ENCODE results near the gene FBL.
A peak's percentile ranks its signal among the peaks of the same experiment; 100 is the strongest.

The FBL gene

GRCh38 chr19:39867952-39868351 lies 21.8 kb upstream of the FBL start:
- Mint-ChIP-seq H3K27ac (no peak overlapping the region), H3K9me3 (no peaks in the 10 kb centered on the region), H3K4me1 (no peaks in the 10 kb centered on the region), H3K36me3 (ENCODE audit: low read depth) (no peaks in the 10 kb centered on the region), H3K27me3 (no peaks in the 10 kb centered on the region), H3K4me3 (no peak overlapping the region)
- no peak for DNase-seq
- no peak for ATAC-seq

GRCh38 chr19:39867133-39867532 lies 21.0 kb upstream of the FBL start:
- Mint-ChIP-seq H3K4me3 (no peak overlapping the region), H3K27ac (no peak overlapping the region), H3K27me3 (no peaks in the 10 kb centered on the region), H3K36me3 (ENCODE audit: low read depth) (no peaks in the 10 kb centered on the region), H3K9me3 (no peaks in the 10 kb centered on the region), H3K4me1 (no peaks in the 10 kb centered on the region)
- DNase-seq, result no peak
- ATAC-seq, result no peak

- no peaks in the 10 kb centered on the region for H3K36me3 Mint-ChIP-seq (ENCODE audit: low read depth)
- ATAC-seq, result no peak
- no peak overlapping the region for H3K4me3 Mint-ChIP-seq
- no peak for DNase-seq
- no peaks in the 10 kb centered on the region for H3K27me3 Mint-ChIP-seq
- H3K27ac Mint-ChIP-seq, result no peak overlapping the region
- H3K4me1 Mint-ChIP-seq, result no peaks in the 10 kb centered on the region
- no peaks in the 10 kb centered on the region for H3K9me3 Mint-ChIP-seq
These were observed 19.8 kb upstream of the FBL start for GRCh38 chr19:39865953-39866352.

GRCh38 chr19:39865186-39865585 lies 19.0 kb upstream of the FBL start:
- Mint-ChIP-seq H3K36me3 (ENCODE audit: low read depth) (no peaks in the 10 kb centered on the region), H3K4me1 (no peaks in the 10 kb centered on the region), H3K4me3 (no peak overlapping the region), H3K27me3 (no peaks in the 10 kb centered on the region), H3K9me3 (no peaks in the 10 kb centered on the region), H3K27ac (no peak overlapping the region)
- no peak for DNase-seq
- no peak for ATAC-seq

GRCh38 chr19:39864118-39864517 lies 17.9 kb upstream of the FBL start:
- H3K4me1 Mint-ChIP-seq, result no peaks in the 10 kb centered on the region
- DNase-seq, result no peak
- H3K36me3 Mint-ChIP-seq (ENCODE audit: low read depth), result no peaks in the 10 kb centered on the region
- no peaks in the 10 kb centered on the region for H3K27me3 Mint-ChIP-seq
- H3K9me3 Mint-ChIP-seq, result no peaks in the 10 kb centered on the region
- no peak overlapping the region for H3K27ac Mint-ChIP-seq
- no peak overlapping the region for H3K4me3 Mint-ChIP-seq
- no peak for ATAC-seq

GRCh38 chr19:39858541-39858940 lies 12.4 kb upstream of the FBL start:
- no peak for ATAC-seq

GRCh38 chr19:39852882-39853281 lies 6.7 kb upstream of the FBL start:
- no peaks in the 10 kb centered on the region for H3K9me3 Mint-ChIP-seq
- no peaks in the 10 kb centered on the region for H3K36me3 Mint-ChIP-seq (ENCODE audit: low read depth)
- H3K4me3 Mint-ChIP-seq, result no peak overlapping the region
- ATAC-seq (no peak), DNase-seq (no peak)
- H3K27ac Mint-ChIP-seq, result no peak overlapping the region
- no peaks in the 10 kb centered on the region for H3K4me1 Mint-ChIP-seq
- H3K27me3 Mint-ChIP-seq, result no peaks in the 10 kb centered on the region

More at GRCh38 chr19:39858541-39858940, 12.4 kb upstream of the FBL start:
- Mint-ChIP-seq H3K27ac (no peak overlapping the region), H3K4me1 (no peaks in the 10 kb centered on the region), H3K36me3 (ENCODE audit: low read depth) (no peaks in the 10 kb centered on the region), H3K4me3 (no peak overlapping the region), H3K9me3 (no peaks in the 10 kb centered on the region), H3K27me3 (no peaks in the 10 kb centered on the region)
- no peak for DNase-seq

- H3K27me3 Mint-ChIP-seq, result no peaks in the 10 kb centered on the region
- H3K36me3 Mint-ChIP-seq (ENCODE audit: low read depth), result peaks cover 3% of the 10 kb centered on the region
- peaks cover 9% of the 10 kb centered on the region for H3K4me1 Mint-ChIP-seq
- DNase-seq (no peak), ATAC-seq (no peak)
- no peak overlapping the region for H3K27ac Mint-ChIP-seq
- no peaks in the 10 kb centered on the region for H3K9me3 Mint-ChIP-seq
- H3K4me3 Mint-ChIP-seq, result no peak overlapping the region
These were observed 4.7 kb upstream of the FBL start for GRCh38 chr19:39850892-39851291.

- ATAC-seq (no peak), DNase-seq (no peak)
- H3K36me3 Mint-ChIP-seq (ENCODE audit: low read depth), result peaks cover 21% of the 10 kb centered on the region
- no peak overlapping the region for H3K4me3 Mint-ChIP-seq
- no peaks in the 10 kb centered on the region for H3K27me3 Mint-ChIP-seq
- peaks cover 29% of the 10 kb centered on the region for H3K4me1 Mint-ChIP-seq
- H3K27ac Mint-ChIP-seq, result no peak overlapping the region
- no peaks in the 10 kb centered on the region for H3K9me3 Mint-ChIP-seq
These were observed 2.2 kb upstream of the FBL start for GRCh38 chr19:39848392-39848791.

GRCh38 chr19:39847525-39847924 lies 1.3 kb upstream of the FBL start:
- Mint-ChIP-seq H3K36me3 (ENCODE audit: low read depth) (peaks cover 28% of the 10 kb centered on the region), H3K4me3 (no peak overlapping the region), H3K4me1 (peaks cover 37% of the 10 kb centered on the region), H3K27me3 (no peaks in the 10 kb centered on the region), H3K9me3 (no peaks in the 10 kb centered on the region), H3K27ac (no peak overlapping the region)
- ATAC-seq (no peak), DNase-seq (no peak)

GRCh38 chr19:39846678-39847486 lies 703 bp upstream of the FBL start:
- no peaks in the 10 kb centered on the region for H3K9me3 Mint-ChIP-seq
- DNase-seq, result no peak
- peak overlapping the region; percentile 97 for H3K4me3 Mint-ChIP-seq
- no peaks in the 10 kb centered on the region for H3K27me3 Mint-ChIP-seq
- peak overlapping the region; percentile 97 for H3K27ac Mint-ChIP-seq
- peaks cover 31% of the 10 kb centered on the region for H3K36me3 Mint-ChIP-seq (ENCODE audit: low read depth)
- H3K4me1 Mint-ChIP-seq, result peaks cover 44% of the 10 kb centered on the region
- ATAC-seq, result no peak

- DNase-seq (no peak), ATAC-seq (no peak)
- Mint-ChIP-seq H3K9me3 (no peaks in the 10 kb centered on the region), H3K4me3 (peak overlapping the region; percentile 97), H3K27me3 (no peaks in the 10 kb centered on the region), H3K36me3 (ENCODE audit: low read depth) (peaks cover 37% of the 10 kb centered on the region), H3K4me1 (peaks cover 56% of the 10 kb centered on the region), H3K27ac (peak overlapping the region; percentile 97)
These were observed 621 bp downstream of the FBL start for GRCh38 chr19:39845584-39845932.

GRCh38 chr19:39845172-39845571 lies 1.0 kb downstream of the FBL start:
- no peaks in the 10 kb centered on the region for H3K9me3 Mint-ChIP-seq
- H3K36me3 Mint-ChIP-seq (ENCODE audit: low read depth), result peaks cover 37% of the 10 kb centered on the region
- peak overlapping the region; percentile 97 for H3K27ac Mint-ChIP-seq
- H3K27me3 Mint-ChIP-seq, result no peaks in the 10 kb centered on the region
- DNase-seq, result no peak
- H3K4me3 Mint-ChIP-seq, result peak overlapping the region; percentile 97
- H3K4me1 Mint-ChIP-seq, result peaks cover 56% of the 10 kb centered on the region
- no peak for ATAC-seq

- ATAC-seq (no peak), DNase-seq (no peak)
- Mint-ChIP-seq H3K4me1 (peaks cover 56% of the 10 kb centered on the region), H3K27ac (peak overlapping the region; percentile 97), H3K27me3 (no peaks in the 10 kb centered on the region), H3K36me3 (ENCODE audit: low read depth) (peaks cover 44% of the 10 kb centered on the region), H3K4me3 (peak overlapping the region; percentile 97), H3K9me3 (no peaks in the 10 kb centered on the region)
These were observed 2.0 kb downstream of the FBL start for GRCh38 chr19:39843919-39844793.
